ENCODE measurements around the gene FARSA. TPM values are rescaled to one million over a fixed set of nuclear protein-coding genes. Genes with fewer than 3 reads are reported as not detected.
A peak's percentile ranks its signal among the peaks of the same experiment; 100 is the strongest.
"Not testable (repeated sequence)": the region's sequence is repeated elsewhere in the genome, so short reads cannot be mapped to it uniquely, and the experiment has no call there.

The FARSA gene
- total RNA-seq = 100 to 1,000 TPM; 130 to 196 TPM

- Mint-ChIP-seq H3K36me3 (peaks cover 15% of the 10 kb centered on the region), H3K4me1 (ENCODE audit: low read depth in 2 of 2) (peaks cover 35 to 36% of the 10 kb centered on the region in 2 donors), H3K27ac (peak within 1 kb of the TSS; percentile 84 to 92), H3K27me3 (no peaks in the 10 kb centered on the region), H3K4me3 (peak within 1 kb of the TSS; percentile 99), H3K9me3 (no peaks in the 10 kb centered on the region)
- peak; percentile 92 for DNase-seq (ENCODE audit: low spot score)
- peak; percentile 78 to 84 for ATAC-seq
These were observed at the start of gene FARSA for GRCh38 chr19:12933287-12934072. Gene FARSA (minus strand): TSS chr19:12933711. CDS start chr19:12933696, 15 bp downstream.

- Mint-ChIP-seq H3K4me3 (no peak overlapping the region), H3K9me3 (no peaks in the 10 kb centered on the region), H3K4me1 (ENCODE audit: low read depth in 2 of 2) (peaks cover 6 to 13% of the 10 kb centered on the region in 2 donors), H3K27me3 (peaks cover 8 to 12% of the 10 kb centered on the region in 2 donors), H3K27ac (no peak overlapping the region), H3K36me3 (no peaks in the 10 kb centered on the region)
- DNase-seq (ENCODE audit: low spot score) (no peak), ATAC-seq (no peak)
These were observed 49.6 kb upstream of the FARSA start for GRCh38 chr19:12983091-12983490.

DNA sequence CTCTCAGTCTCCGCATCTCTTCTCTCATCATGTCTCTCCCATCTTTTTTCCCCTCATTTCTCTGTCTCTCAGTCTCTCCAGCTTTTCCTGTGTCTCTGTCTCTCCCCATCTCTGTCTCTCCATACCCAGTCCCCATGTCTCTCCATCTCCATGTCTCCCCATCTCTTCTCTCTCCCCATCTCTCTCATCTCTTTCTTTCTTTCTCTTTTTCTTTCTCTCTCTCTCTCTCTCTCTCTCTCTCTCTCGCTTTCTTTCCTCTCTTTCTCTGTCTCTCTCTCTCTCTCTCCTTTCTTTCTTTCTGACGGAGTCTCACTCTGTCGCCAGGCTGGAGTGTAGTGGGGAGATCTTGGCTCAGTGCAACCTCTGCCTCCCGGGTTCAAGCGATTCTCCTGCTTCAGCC, 49.1 kb upstream of the FARSA start:
- no peaks in the 10 kb centered on the region for H3K36me3 Mint-ChIP-seq
- H3K4me1 Mint-ChIP-seq (ENCODE audit: low read depth in 2 of 2) = peaks cover 6 to 18% of the 10 kb centered on the region in 2 donors
- H3K27me3 Mint-ChIP-seq = peaks cover 12 to 15% of the 10 kb centered on the region in 2 donors
- H3K9me3 Mint-ChIP-seq = no peaks in the 10 kb centered on the region
- DNase-seq (ENCODE audit: low spot score) = no peak
- no peak for ATAC-seq
- no peak overlapping the region for H3K4me3 Mint-ChIP-seq
- no peak overlapping the region for H3K27ac Mint-ChIP-seq

- Mint-ChIP-seq H3K4me3 (no peak overlapping the region), H3K9me3 (no peaks in the 10 kb centered on the region), H3K4me1 (ENCODE audit: low read depth in 2 of 2) (peaks cover 0 to 7% of the 10 kb centered on the region in 2 donors), H3K36me3 (no peaks in the 10 kb centered on the region), H3K27ac (no peak overlapping the region), H3K27me3 (peaks cover 7 to 10% of the 10 kb centered on the region in 2 donors)
- ATAC-seq = no peak
- no peak for DNase-seq (ENCODE audit: low spot score)
These were observed 46.5 kb upstream of the FARSA start for GRCh38 chr19:12979974-12980373.

- not testable (repeated sequence) for H3K9me3 Mint-ChIP-seq; H3K4me3 Mint-ChIP-seq; DNase-seq (ENCODE audit: low spot score); H3K4me1 Mint-ChIP-seq (ENCODE audit: low read depth in 2 of 2); H3K36me3 Mint-ChIP-seq; ATAC-seq; H3K27me3 Mint-ChIP-seq; H3K27ac Mint-ChIP-seq
These were observed 42.6 kb upstream of the FARSA start for GRCh38 chr19:12976109-12976508.

GRCh38 chr19:12975221-12975741, 41.8 kb upstream of the FARSA start:
- DNase-seq (ENCODE audit: low spot score) = no peak
- no peak for ATAC-seq
- no peak overlapping the region for H3K27ac Mint-ChIP-seq
- H3K4me1 Mint-ChIP-seq (ENCODE audit: low read depth in 2 of 2) = peaks cover 5% of the 10 kb centered on the region in 2 donors
- H3K4me3 Mint-ChIP-seq = no peak overlapping the region
- H3K36me3 Mint-ChIP-seq = no peaks in the 10 kb centered on the region
- no peaks in the 10 kb centered on the region for H3K9me3 Mint-ChIP-seq
- peaks cover 7 to 9% of the 10 kb centered on the region in 2 donors for H3K27me3 Mint-ChIP-seq

- Mint-ChIP-seq H3K27ac (no peak overlapping the region), H3K9me3 (no peaks in the 10 kb centered on the region), H3K4me1 (ENCODE audit: low read depth in 2 of 2) (peaks cover 5 to 8% of the 10 kb centered on the region in 2 donors), H3K27me3 (peaks cover 7 to 11% of the 10 kb centered on the region in 2 donors), H3K36me3 (no peaks in the 10 kb centered on the region), H3K4me3 (no peak overlapping the region)
- DNase-seq (ENCODE audit: low spot score) (no peak), ATAC-seq (no peak)
These were observed 41.0 kb upstream of the FARSA start for GRCh38 chr19:12974301-12975220.

DNA sequence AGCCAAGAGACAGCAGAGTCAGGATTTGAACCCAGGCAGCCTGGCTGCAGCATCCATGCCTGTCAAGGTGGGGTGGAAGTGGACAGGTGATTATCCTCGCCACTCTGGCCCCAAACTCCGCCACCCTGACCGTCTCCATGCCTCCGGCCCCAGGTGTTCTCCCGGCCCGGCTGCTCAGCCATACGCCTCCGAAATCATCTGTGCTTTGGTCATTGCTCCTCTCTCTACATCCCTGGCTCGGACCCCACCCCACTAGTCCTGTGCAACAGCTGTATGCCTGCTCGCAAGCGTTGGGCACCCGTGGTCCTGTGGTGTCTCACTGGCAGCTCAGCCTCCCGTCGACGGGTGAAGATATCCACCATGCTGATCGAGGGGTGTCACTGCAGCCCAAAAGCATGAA, 39.7 kb upstream of the FARSA start:
- H3K9me3 Mint-ChIP-seq = no peaks in the 10 kb centered on the region
- no peak for DNase-seq (ENCODE audit: low spot score)
- H3K27me3 Mint-ChIP-seq = peaks cover 7 to 11% of the 10 kb centered on the region in 2 donors
- no peak overlapping the region for H3K4me3 Mint-ChIP-seq
- H3K36me3 Mint-ChIP-seq = no peaks in the 10 kb centered on the region
- H3K27ac Mint-ChIP-seq = no peak overlapping the region
- H3K4me1 Mint-ChIP-seq (ENCODE audit: low read depth in 2 of 2) = peaks cover 5 to 8% of the 10 kb centered on the region in 2 donors
- no peak for ATAC-seq

DNA sequence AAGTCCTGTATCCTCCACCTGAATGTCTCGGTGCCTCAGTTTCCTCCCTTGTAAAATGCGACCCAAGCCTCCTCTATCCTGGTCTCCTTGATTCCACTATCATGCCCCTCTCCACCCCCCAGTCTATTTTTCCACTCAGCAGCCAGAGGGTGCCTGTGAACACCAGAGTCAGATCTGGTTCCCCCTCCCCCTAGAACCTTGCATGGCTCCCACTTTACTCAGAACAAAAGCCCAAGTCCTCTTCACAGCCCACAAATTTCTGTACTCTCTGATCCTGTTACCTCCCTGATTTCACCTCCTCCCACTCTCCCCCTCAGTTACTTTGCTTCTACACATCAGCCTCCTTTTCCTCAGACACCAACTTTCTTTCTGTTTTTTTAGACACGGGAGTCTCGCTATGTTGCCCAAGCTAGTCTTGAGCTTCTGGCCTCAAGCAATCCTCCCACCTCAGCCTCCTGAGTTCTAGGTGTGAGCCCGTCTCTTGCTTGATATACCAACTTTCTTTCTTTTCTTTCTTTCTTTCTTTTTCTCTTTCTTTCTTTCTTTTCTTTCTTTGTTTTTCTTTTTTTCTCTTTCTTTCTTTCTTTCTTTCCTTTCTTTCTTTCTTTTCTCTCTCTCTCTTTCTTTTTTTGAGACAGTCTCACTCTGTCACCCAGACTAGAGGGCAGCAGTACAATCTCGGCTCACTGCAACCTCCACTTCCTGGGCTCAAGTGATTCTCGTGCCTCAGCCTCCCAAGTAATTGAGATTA, 36.7 kb upstream of the FARSA start:
- peaks cover 2 to 8% of the 10 kb centered on the region in 2 donors for H3K4me1 Mint-ChIP-seq (ENCODE audit: low read depth in 2 of 2)
- no peaks in the 10 kb centered on the region for H3K36me3 Mint-ChIP-seq
- H3K4me3 Mint-ChIP-seq = no peak overlapping the region
- no peaks in the 10 kb centered on the region for H3K9me3 Mint-ChIP-seq
- H3K27ac Mint-ChIP-seq = no peak overlapping the region
- H3K27me3 Mint-ChIP-seq = peaks cover 0 to 3% of the 10 kb centered on the region in 2 donors
- DNase-seq (ENCODE audit: low spot score) (no peak), ATAC-seq (no peak)

- H3K4me1 Mint-ChIP-seq (ENCODE audit: low read depth in 2 of 2) = peaks cover 7 to 14% of the 10 kb centered on the region in 2 donors
- no peaks in the 10 kb centered on the region for H3K9me3 Mint-ChIP-seq
- ATAC-seq (no peak), DNase-seq (ENCODE audit: low spot score) (no peak)
- no peak within 1 kb of the TSS for H3K27ac Mint-ChIP-seq
- peaks cover 0 to 3% of the 10 kb centered on the region in 2 donors for H3K27me3 Mint-ChIP-seq
- H3K36me3 Mint-ChIP-seq = no peaks in the 10 kb centered on the region
- no peak within 1 kb of the TSS for H3K4me3 Mint-ChIP-seq
These were observed 35.9 kb upstream of the FARSA start, which contains the start of gene DAND5 for GRCh38 chr19:12969292-12969988. Gene DAND5 (plus strand): TSS chr19:12969576. CDS start chr19:12969661, 85 bp downstream.

- no peak for DNase-seq (ENCODE audit: low spot score)
- no peak overlapping the region for H3K4me3 Mint-ChIP-seq
- H3K9me3 Mint-ChIP-seq = no peaks in the 10 kb centered on the region
- peaks cover 7 to 14% of the 10 kb centered on the region in 2 donors for H3K4me1 Mint-ChIP-seq (ENCODE audit: low read depth in 2 of 2)
- no peak for ATAC-seq
- no peaks in the 10 kb centered on the region for H3K36me3 Mint-ChIP-seq
- H3K27ac Mint-ChIP-seq = no peak overlapping the region
- peaks cover 3 to 7% of the 10 kb centered on the region in 2 donors for H3K27me3 Mint-ChIP-seq
These were observed 34.4 kb upstream of the FARSA start for GRCh38 chr19:12967907-12968306.

GRCh38 chr19:12965812-12966135, 32.3 kb upstream of the FARSA start:
- H3K4me3 Mint-ChIP-seq = peak overlapping the region; percentile 87
- no peak for DNase-seq (ENCODE audit: low spot score)
- H3K9me3 Mint-ChIP-seq = no peaks in the 10 kb centered on the region
- H3K4me1 Mint-ChIP-seq (ENCODE audit: low read depth in 2 of 2) = peaks cover 7 to 14% of the 10 kb centered on the region in 2 donors
- H3K27ac Mint-ChIP-seq = no peak overlapping the region
- no peak for ATAC-seq
- no peaks in the 10 kb centered on the region for H3K36me3 Mint-ChIP-seq
- peaks cover 3 to 7% of the 10 kb centered on the region in 2 donors for H3K27me3 Mint-ChIP-seq
